Measurements from ENCODE around the gene SUGCT. TPM values are rescaled to one million over a fixed set of nuclear protein-coding genes. Genes with fewer than 3 reads are reported as not detected.
"Not testable (repeated sequence)": the region's sequence is repeated elsewhere in the genome, so short reads cannot be mapped to it uniquely, and the experiment has no call there.

SUGCT gene
- total RNA-seq, 1 experiment from 2014 or later = 15.3 TPM

GRCh38 chr7:40612298-40612697 lies 477.5 kb downstream of the SUGCT start:
- in situ Hi-C loops (cut with HindIII; ENCODE audit: low sequenced_read_pairs) = no loop called here
- DNase-seq (ENCODE audit: low spot score) = no peak

- in situ Hi-C loops (cut with HindIII; ENCODE audit: low sequenced_read_pairs) = no loop called here
- DNase-seq (ENCODE audit: low spot score) = no peak
Measured at GRCh38 chr7:40619647-40620046, 484.8 kb downstream of the SUGCT start.

- in situ Hi-C loops (cut with HindIII; ENCODE audit: low sequenced_read_pairs) = no loop called here
Measured at GRCh38 chr7:40621592-40621998, 486.8 kb downstream of the SUGCT start.

GRCh38 chr7:40622941-40623501 lies 488.2 kb downstream of the SUGCT start:
- DNase-seq (ENCODE audit: low spot score) = no peak
- in situ Hi-C loops (cut with HindIII; ENCODE audit: low sequenced_read_pairs) = no loop called here

More at GRCh38 chr7:40621592-40621998, 486.8 kb downstream of the SUGCT start:
- DNase-seq (ENCODE audit: low spot score) = no peak

GRCh38 chr7:40623863-40624262 lies 489.1 kb downstream of the SUGCT start:
- DNase-seq (ENCODE audit: low spot score) = no peak

GRCh38 chr7:40627361-40627760 lies 492.6 kb downstream of the SUGCT start:
- in situ Hi-C loops (cut with HindIII; ENCODE audit: low sequenced_read_pairs); DNase-seq (ENCODE audit: low spot score): not testable (repeated sequence)

More at GRCh38 chr7:40623863-40624262, 489.1 kb downstream of the SUGCT start:
- in situ Hi-C loops (cut with HindIII; ENCODE audit: low sequenced_read_pairs) = no loop called here

- in situ Hi-C loops (cut with HindIII; ENCODE audit: low sequenced_read_pairs) = no loop called here
- DNase-seq (ENCODE audit: low spot score) = no peak
Measured at GRCh38 chr7:40629891-40630290, 495.1 kb downstream of the SUGCT start.

- DNase-seq (ENCODE audit: low spot score) = no peak
- in situ Hi-C loops (cut with HindIII; ENCODE audit: low sequenced_read_pairs) = no loop called here
Measured at GRCh38 chr7:40634118-40634517, 499.3 kb downstream of the SUGCT start.

- DNase-seq (ENCODE audit: low spot score) = no peak
- in situ Hi-C loops (cut with HindIII; ENCODE audit: low sequenced_read_pairs) = no loop called here
Measured at GRCh38 chr7:40638545-40639320, 503.9 kb downstream of the SUGCT start.

- in situ Hi-C loops (cut with HindIII; ENCODE audit: low sequenced_read_pairs) = no loop called here
- DNase-seq (ENCODE audit: low spot score) = no peak
Measured at GRCh38 chr7:40640566-40640965, 505.8 kb downstream of the SUGCT start.

- in situ Hi-C loops (cut with HindIII; ENCODE audit: low sequenced_read_pairs) = no loop called here
- no peak for DNase-seq (ENCODE audit: low spot score)
Measured at GRCh38 chr7:40641701-40642100, 506.9 kb downstream of the SUGCT start.

- in situ Hi-C loops (cut with HindIII; ENCODE audit: low sequenced_read_pairs) = no loop called here
- DNase-seq (ENCODE audit: low spot score) = no peak
Measured at GRCh38 chr7:40643664-40644063, 508.9 kb downstream of the SUGCT start.

- in situ Hi-C loops (cut with HindIII; ENCODE audit: low sequenced_read_pairs) = no loop called here
- no peak for DNase-seq (ENCODE audit: low spot score)
Measured at GRCh38 chr7:40644454-40645188, 509.8 kb downstream of the SUGCT start.

GRCh38 chr7:40645197-40645596 lies 510.4 kb downstream of the SUGCT start:
- no peak for DNase-seq (ENCODE audit: low spot score)
- in situ Hi-C loops (cut with HindIII; ENCODE audit: low sequenced_read_pairs) = no loop called here

GRCh38 chr7:40646717-40647116 lies 511.9 kb downstream of the SUGCT start:
- no peak for DNase-seq (ENCODE audit: low spot score)
- in situ Hi-C loops (cut with HindIII; ENCODE audit: low sequenced_read_pairs) = no loop called here

- no peak for DNase-seq (ENCODE audit: low spot score)
- in situ Hi-C loops (cut with HindIII; ENCODE audit: low sequenced_read_pairs) = no loop called here
Measured at GRCh38 chr7:40647719-40648118, 512.9 kb downstream of the SUGCT start.

GRCh38 chr7:40649247-40649646 lies 514.4 kb downstream of the SUGCT start:
- in situ Hi-C loops (cut with HindIII; ENCODE audit: low sequenced_read_pairs) = no loop called here
- DNase-seq (ENCODE audit: low spot score) = no peak

GRCh38 chr7:40650903-40651302 lies 516.1 kb downstream of the SUGCT start:
- in situ Hi-C loops (cut with HindIII; ENCODE audit: low sequenced_read_pairs); DNase-seq (ENCODE audit: low spot score): not testable (repeated sequence)

GRCh38 chr7:40654171-40654570 lies 519.4 kb downstream of the SUGCT start:
- no peak for DNase-seq (ENCODE audit: low spot score)

GRCh38 chr7:40655426-40655825 lies 520.6 kb downstream of the SUGCT start:
- DNase-seq (ENCODE audit: low spot score) = no peak
- in situ Hi-C loops (cut with HindIII; ENCODE audit: low sequenced_read_pairs) = no loop called here

More at GRCh38 chr7:40654171-40654570, 519.4 kb downstream of the SUGCT start:
- in situ Hi-C loops (cut with HindIII; ENCODE audit: low sequenced_read_pairs) = no loop called here

Data from G401 (cell line).